ENCODE data around the gene MID1.
"Not testable (repeated sequence)": the region's sequence is repeated elsewhere in the genome, so short reads cannot be mapped to it uniquely, and the experiment has no call there.

Gene MID1

DNA sequence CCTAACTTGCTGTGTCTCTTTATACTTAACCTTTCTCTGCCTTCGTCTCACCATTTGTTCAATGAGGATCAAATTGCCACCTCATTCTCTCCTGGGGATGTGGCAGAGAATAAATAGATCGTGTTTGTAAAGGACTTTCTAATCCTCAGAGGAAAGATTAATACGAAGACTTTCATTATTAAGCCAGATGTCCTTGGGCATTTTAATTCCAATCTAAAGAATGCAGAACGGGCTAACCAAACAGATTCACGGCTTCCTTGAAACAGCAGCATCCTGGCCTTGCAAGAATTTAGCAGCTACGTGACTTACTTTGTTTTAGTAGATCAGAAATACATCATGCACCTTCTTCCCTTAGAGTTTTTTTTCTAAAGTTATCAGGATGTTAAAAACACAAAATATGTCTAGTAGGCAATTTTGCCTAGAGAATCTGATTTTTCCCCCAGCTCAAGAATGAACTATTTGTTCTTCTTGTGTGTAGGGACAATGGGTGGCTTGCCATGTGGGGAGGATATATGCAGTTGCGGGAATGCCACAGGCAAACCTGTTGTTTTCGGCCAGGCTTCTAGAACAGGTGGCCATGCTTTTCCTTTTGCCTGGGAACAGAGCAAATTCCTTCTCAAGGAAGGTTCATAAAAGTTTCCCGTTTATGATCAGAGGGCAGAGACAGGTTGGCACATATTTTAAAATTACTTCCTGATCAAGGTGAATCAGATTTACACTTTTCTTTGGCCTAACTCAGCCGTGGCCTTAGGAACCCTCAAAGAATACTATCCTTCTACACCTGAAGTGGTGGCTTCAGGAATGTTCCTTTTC is 3.0 kb downstream of the MID1 start:
- DNase-seq (ENCODE audit: low read depth), result no peak

GRCh38 chrX:10615931-10616774 is 4.2 kb downstream of the MID1 start:
- no peak for DNase-seq (ENCODE audit: low read depth)

GRCh38 chrX:10612215-10612614 is 8.2 kb downstream of the MID1 start:
- DNase-seq (ENCODE audit: low read depth), result no peak

DNA sequence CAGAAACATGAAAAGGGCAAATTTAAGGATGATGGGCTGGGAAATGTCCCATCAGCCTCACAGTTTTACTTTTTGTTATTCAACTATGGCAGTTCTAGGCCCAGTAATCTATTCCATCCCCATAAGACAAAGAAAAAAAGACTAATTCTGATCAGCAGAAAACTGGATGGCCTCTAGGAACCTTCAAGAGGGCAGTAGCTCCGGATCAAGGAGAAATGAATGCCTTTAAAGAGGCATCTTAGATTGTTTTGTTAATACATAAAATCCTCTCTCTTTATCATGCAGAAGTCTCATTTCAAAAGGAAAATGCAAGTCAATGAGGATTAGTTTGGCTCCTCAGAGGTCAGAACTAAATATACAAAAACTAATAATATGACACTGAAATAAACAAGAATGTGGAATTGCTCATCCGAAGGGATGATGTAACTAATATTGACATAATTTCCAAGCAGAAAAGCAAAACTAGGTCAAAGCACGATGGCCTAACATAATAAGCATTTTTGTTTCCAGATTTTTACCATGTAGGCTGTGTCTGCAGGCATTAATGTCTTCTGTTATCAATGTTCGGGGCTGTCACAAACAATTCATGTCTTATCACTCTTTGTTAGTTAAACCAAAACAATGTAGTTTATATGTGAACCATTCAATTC is 8.8 kb downstream of the MID1 start:
- DNase-seq (ENCODE audit: low read depth), result no peak

GRCh38 chrX:10608099-10608498 is 12.3 kb downstream of the MID1 start:
- DNase-seq (ENCODE audit: low read depth), result no peak

DNA sequence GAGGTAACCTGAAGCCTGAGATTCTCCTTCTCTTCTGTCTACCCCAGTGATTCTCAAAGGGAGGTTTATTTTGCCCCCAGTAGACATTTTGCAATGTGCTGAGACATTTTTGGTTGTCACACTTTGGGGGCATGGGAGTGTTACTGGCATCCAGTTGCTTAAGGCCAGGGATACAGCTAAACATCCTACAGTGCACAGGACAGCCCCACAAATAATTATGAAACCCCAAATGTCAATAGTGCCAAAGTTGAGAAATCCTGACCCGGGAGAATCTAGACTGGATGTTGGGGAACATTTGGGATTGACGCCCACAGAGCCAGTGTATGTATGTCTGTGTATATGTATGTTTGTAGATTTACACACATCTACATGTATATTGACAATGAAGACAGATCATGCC is 13.2 kb downstream of the MID1 start:
- DNase-seq (ENCODE audit: low read depth), result no peak

GRCh38 chrX:10603612-10604011 is 16.8 kb downstream of the MID1 start:
- DNase-seq (ENCODE audit: low read depth), result no peak

- no peak for DNase-seq (ENCODE audit: low read depth)
Measured at GRCh38 chrX:10602646-10603045, 17.7 kb downstream of the MID1 start.

GRCh38 chrX:10600479-10600878 is 19.9 kb downstream of the MID1 start:
- DNase-seq (ENCODE audit: low read depth), result no peak

DNA sequence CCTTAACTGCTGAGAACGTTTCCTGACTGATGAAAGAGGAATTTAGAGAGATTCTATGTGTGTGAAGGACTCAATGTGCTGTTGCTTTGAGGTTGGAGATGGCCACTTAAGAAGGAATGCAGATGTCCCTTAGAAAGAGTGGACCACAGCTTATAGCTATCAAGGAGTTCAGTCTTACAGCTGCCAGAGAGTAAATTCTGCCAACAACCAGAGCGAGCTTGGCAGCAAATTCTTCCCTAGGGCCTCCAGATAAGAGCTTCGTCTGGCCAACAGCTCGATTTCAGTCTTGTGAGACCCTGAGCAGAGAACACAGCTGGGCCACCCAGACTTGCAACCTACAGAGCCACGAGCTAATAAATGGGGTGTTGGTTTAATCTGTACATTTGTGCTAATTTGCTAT is 21.8 kb downstream of the MID1 start:
- no peak for DNase-seq (ENCODE audit: low read depth)

DNA sequence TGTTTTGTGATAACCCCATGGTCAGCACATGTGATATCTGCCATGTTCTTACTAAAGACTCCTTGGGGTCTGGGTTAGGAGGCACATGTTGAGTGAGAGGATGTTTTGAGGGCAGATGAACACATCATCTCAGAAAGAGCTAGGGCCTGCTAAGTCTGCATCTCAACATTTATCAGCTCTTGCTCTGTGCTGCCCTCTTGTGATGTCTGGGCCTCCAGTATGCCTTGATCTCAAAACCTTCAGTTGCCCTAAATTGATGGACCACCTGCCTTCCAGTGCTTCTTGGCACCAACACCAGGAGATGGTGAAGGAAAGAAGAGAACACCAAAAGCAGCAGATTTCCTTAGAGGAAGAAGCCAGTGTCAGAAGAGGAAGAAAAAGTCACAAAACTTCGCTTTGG is 22.5 kb downstream of the MID1 start:
- no peak for DNase-seq (ENCODE audit: low read depth)

GRCh38 chrX:10591363-10592335 is 28.7 kb downstream of the MID1 start:
- DNase-seq (ENCODE audit: low read depth), result no peak

- not testable (repeated sequence) for DNase-seq (ENCODE audit: low read depth)
Measured at GRCh38 chrX:10589787-10590186, 30.6 kb downstream of the MID1 start.

DNA sequence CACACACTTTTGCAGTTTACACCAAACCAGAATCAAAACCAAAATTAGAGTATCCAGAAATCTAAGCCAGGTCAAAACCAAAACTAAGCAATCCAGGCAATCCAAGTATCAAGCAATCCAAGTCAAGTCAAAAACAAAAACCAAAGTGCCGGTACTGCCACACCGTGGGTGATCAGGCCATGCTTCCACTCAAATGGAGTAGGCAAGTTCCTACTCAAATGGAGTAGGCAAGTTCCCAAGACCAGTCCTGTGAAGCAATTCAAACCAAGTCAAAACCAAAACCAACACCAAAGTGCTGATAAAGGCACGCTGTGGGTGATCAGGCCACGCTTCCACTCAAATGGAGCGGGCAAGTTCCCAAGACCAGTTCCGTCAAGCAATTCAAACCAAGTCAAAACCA is 31.3 kb downstream of the MID1 start:
- DNase-seq (ENCODE audit: low read depth), result no peak

DNA sequence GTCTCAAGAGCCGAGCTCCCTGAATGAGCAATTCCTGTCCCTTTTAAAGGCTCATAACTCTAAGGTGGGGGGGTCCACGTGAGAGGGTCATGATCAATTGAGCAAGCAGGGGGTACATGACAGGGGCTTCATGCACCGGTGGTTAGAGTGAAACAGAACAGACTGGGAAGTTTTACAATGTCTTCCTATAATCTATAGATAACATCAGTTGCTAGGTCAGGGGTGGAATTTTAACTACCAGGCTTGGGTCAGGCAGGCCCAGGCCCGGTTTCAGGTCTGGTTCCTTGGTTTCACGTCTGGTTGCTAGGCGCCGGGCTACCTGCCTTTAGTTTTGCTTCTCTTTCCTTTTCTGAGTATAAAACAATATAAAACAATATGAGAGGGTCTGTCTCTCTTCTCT is 35.5 kb downstream of the MID1 start:
- not testable (repeated sequence) for DNase-seq (ENCODE audit: low read depth)

GRCh38 chrX:10582945-10583344 is 37.4 kb downstream of the MID1 start:
- DNase-seq (ENCODE audit: low read depth), result no peak

DNA sequence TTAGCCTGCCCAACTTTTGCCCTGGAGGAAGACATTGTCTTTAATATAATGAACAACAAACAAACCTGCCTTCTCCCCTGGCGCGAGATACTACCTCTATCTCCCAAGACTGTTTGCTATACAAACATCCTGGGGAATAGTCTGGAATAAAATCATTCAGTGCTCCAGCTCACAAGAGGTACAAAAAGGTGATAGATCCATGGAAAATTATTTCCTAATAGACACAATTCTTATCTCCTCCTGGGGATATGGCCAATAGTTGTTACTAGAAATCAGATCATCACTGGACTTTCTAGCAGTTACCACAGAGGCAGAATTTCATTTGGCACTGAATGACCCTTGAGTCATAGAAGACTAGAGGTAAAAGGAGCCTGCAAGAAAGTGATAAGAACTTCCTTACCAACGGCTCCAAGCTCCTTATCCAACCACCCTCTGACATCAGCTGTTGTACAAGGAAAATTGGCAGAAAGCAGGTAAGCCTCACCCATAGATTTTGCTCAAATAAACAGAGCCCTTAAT is 38.1 kb downstream of the MID1 start:
- no peak for DNase-seq (ENCODE audit: low read depth)

GRCh38 chrX:10579112-10580011 is 41.0 kb downstream of the MID1 start:
- DNase-seq (ENCODE audit: low read depth), result no peak

DNA sequence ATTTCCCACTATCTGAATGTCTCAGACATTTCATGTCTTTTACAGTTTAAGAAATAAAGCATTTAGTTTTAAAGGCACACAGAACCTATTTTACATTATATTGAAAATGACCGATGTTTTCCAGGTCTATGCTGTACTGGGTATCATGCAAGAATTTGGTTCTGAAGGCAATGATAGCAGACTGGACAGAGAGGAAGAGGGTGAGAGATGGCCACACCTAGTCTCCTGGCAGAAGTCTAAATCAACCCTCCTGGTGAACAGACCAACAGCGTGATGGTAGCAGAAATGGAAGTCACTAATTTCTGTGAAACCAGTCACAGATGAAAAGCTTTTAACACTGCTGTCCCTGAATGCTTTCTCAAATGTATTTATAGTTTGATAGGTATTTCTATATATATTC is 41.9 kb downstream of the MID1 start:
- DNase-seq (ENCODE audit: low read depth), result no peak

- no peak for DNase-seq (ENCODE audit: low read depth)
Measured at GRCh38 chrX:10577853-10578252, 42.5 kb downstream of the MID1 start.
